Stimulated activated naive CD8-positive, alpha-beta T cell treated with anti-CD3 and anti-CD28 coated beads, Interleukin-15, Interleukin-2, amounts not matched to agents 100 ng/mL and 50 ng/mL, for 24 hours (primary cell): ENCODE data around the gene LSM4.
A peak's percentile ranks its signal among the peaks of the same experiment; 100 is the strongest.

Source experiments
- H3K27ac Mint-ChIP-seq: one replicate; pipeline ENCODE4 v1.8.0; 2021; ENCODE audit warnings: mild to moderate bottlenecking, mixed read lengths
- H3K27me3 Mint-ChIP-seq: one replicate; pipeline ENCODE4 v1.8.0; 2021; ENCODE audit warnings: mixed read lengths
- H3K36me3 Mint-ChIP-seq: one replicate; pipeline ENCODE4 v1.8.0; 2021; ENCODE audit warnings: low read depth, mixed read lengths
- H3K4me1 Mint-ChIP-seq: one replicate; pipeline ENCODE4 v1.8.0; 2021; ENCODE audit warnings: low read depth, mixed read lengths
- H3K4me3 Mint-ChIP-seq: one replicate; pipeline ENCODE4 v1.8.0; 2021; ENCODE audit warnings: mild to moderate bottlenecking, mixed read lengths
- H3K9me3 Mint-ChIP-seq: one replicate; pipeline ENCODE4 v1.8.0; 2021; ENCODE audit warnings: mixed read lengths

The LSM4 gene

DNA sequence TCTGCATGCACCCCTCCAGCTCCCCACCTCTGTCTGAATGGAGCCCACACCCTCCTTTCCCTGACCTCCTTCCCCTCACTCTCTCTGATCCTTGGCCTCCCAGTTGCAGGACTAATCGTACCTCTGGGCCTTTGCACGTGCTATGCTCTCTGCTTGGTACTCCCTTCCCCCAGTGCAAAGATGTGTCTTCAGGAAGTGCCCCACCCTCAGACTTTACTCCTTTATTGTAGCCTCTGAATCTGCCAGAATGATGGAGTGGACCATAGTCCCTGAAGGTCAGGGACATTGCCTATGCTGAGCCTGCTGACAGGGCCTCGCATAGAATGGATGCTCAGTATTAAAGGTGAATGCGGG lies 40.1 kb downstream of the LSM4 start:
- Mint-ChIP-seq H3K9me3 (no peaks in the 10 kb centered on the region), H3K27me3 (no peaks in the 10 kb centered on the region), H3K36me3 (peaks cover 32% of the 10 kb centered on the region), H3K4me3 (peak overlapping the region; percentile 71), H3K4me1 (peaks cover 71% of the 10 kb centered on the region), H3K27ac (peak overlapping the region; percentile 91)

DNA sequence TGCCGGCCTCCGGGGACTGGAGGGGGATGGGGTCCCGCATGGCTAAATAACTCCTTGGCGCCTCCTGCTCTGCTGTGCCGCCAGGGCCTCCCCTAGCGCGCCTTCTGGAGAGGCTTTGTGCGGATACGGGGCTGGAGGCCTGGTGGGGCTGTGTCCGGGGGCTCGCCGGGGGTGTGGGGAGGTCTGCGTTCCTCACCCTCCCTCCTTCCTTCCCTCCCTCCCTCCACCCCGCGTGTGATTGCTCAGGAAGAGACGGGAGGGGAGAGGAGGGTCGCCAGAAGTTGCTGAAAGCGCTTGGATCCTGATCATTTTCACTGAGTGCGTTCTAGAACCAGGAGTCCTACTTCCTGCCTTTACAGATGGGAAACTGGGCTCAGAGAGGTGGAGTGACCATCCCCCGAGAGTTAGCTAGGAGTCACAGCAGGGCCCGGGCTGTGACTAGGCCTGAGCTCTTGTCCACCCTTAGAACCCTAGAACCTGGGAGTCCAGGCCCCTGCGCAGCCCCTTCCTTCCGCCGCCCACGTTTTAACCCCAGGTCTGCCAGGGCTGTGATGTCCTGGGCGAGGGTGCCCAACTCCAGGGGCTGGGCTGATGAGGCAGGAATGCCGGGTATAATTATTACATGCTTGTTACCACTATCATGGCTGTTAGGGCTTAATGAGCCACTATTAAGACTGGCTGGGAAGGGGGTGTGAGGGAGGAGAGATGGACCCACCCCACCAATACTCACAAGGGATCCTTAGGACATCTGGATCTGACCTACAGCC lies 40.7 kb downstream of the LSM4 start:
- Mint-ChIP-seq H3K4me1 (peaks cover 71% of the 10 kb centered on the region), H3K36me3 (peaks cover 36% of the 10 kb centered on the region), H3K4me3 (peak overlapping the region; percentile 71), H3K27me3 (no peaks in the 10 kb centered on the region), H3K27ac (peak overlapping the region; percentile 91), H3K9me3 (no peaks in the 10 kb centered on the region)

DNA sequence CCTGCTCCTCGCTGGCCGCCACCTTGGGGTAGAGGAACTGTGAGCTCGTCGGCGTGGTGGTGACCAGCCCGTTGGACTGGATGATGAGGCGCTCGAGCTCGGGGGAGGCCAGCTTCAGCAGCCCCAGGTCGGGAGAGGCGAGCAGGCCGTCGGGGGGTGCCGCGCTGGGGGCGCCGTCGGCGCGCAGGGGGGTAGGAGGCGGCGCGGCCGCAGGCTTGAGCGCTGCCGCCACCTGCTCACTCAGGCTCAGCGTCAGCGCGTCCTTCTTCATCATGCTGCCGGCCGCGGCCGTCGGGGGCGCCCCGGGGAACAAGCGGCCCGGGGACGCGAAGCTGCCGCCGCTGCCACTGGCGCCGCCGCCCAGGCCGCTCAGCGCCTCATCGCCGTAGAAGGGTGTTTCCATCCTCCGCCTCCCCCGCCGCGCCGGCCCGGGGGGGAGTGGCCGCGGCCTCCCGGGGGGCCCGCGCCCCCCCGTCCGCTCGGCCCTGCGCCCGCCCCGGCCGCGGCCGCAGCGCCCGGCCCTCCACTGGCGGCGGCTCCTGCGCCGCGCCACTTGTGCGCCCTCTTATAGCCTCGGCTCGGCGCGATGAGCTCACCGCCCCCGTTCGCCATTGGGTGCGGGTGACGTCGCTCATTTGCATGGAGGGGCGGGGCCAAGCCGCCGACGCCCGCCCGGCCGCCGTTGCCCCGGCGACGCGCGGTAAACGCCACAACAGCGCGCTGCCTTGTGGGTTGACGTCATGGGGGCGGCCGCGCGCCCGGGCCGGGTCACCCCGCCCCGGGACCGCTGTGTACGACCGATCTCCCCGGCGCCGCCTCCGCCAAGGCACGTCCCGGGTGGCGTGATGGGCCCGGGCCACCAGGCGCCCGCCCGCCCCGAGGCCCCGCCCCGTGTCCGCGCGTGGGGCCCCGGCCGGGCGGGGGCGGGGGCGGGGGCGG lies 41.5 kb downstream of the LSM4 start, which contains the start of gene JUND:
TSS of gene JUND (minus strand) at position 541 of the 939 bp plus-strand sequence. CDS start at position 403, 138 bp downstream.
- Mint-ChIP-seq H3K9me3 (no peaks in the 10 kb centered on the region), H3K27me3 (no peaks in the 10 kb centered on the region), H3K4me3 (peak within 1 kb of the TSS; percentile 94), H3K36me3 (peaks cover 36% of the 10 kb centered on the region), H3K27ac (peak within 1 kb of the TSS; percentile 96), H3K4me1 (peaks cover 68% of the 10 kb centered on the region)

DNA sequence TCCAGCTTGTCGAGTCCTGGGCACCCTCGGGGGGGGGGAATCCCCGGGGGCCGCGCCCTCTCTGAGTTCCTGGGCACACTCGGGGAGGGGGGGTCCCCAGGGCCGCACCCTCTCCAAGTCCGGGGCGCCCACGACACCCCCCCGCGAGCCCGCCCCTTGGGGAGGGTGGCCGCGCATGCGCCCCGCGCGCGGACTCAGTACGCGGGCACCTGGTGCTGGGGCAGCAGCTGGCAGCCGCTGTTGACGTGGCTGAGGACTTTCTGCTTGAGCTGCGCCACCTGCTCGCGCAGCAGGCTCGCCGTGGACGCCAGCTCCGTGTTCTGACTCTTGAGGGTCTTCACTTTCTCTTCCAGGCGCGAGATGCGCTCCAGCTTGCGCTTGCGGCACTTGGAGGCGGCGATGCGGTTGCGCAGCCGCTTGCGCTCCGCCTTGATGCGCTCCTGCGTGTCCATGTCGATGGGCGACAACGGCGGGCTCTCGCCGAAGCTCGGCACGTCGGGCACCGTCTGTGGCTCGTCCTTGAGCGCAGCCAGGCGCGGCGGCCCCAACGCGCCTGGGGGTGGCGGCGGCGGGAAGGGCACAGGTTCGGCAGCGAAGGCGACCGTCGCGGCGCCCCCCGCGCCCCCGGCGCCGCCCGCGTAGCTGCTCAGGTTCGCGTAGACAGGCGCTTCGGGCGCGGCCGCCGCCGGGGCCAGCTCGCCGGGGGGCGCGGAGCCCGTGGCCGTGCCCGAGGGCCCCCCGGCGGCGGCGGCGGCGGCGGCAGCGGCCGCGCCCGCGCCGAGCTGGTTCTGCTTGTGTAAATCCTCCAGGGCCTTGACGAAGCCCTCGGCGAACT lies 42.4 kb downstream of the LSM4 start:
- Mint-ChIP-seq H3K4me1 (peaks cover 66% of the 10 kb centered on the region), H3K4me3 (peak overlapping the region; percentile 95), H3K27ac (peak overlapping the region; percentile 98), H3K27me3 (no peaks in the 10 kb centered on the region), H3K9me3 (no peaks in the 10 kb centered on the region), H3K36me3 (peaks cover 36% of the 10 kb centered on the region)

GRCh38 chr19:18279516-18280246 lies 43.2 kb downstream of the LSM4 start:
- Mint-ChIP-seq H3K4me1 (peaks cover 66% of the 10 kb centered on the region), H3K36me3 (peaks cover 31% of the 10 kb centered on the region), H3K4me3 (peak overlapping the region; percentile 95), H3K9me3 (no peaks in the 10 kb centered on the region), H3K27ac (peak overlapping the region; percentile 98), H3K27me3 (no peaks in the 10 kb centered on the region)

DNA sequence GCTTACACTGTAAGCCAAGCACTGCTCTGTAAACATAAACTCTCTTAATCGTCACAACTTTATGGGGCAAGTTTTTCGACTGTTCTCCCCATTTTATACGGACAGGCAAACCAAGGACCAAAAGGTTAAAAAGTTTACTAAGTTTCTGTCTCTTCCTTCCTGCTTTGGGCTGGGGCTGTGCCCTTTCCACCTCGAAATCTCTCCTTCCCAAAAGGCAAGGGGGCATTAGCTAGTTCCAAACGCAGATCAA lies 43.7 kb downstream of the LSM4 start:
- no peaks in the 10 kb centered on the region for H3K9me3 Mint-ChIP-seq
- H3K36me3 Mint-ChIP-seq: peaks cover 31% of the 10 kb centered on the region
- H3K27ac Mint-ChIP-seq: peak overlapping the region; percentile 98
- no peaks in the 10 kb centered on the region for H3K27me3 Mint-ChIP-seq
- peak overlapping the region; percentile 95 for H3K4me3 Mint-ChIP-seq
- peaks cover 66% of the 10 kb centered on the region for H3K4me1 Mint-ChIP-seq

DNA sequence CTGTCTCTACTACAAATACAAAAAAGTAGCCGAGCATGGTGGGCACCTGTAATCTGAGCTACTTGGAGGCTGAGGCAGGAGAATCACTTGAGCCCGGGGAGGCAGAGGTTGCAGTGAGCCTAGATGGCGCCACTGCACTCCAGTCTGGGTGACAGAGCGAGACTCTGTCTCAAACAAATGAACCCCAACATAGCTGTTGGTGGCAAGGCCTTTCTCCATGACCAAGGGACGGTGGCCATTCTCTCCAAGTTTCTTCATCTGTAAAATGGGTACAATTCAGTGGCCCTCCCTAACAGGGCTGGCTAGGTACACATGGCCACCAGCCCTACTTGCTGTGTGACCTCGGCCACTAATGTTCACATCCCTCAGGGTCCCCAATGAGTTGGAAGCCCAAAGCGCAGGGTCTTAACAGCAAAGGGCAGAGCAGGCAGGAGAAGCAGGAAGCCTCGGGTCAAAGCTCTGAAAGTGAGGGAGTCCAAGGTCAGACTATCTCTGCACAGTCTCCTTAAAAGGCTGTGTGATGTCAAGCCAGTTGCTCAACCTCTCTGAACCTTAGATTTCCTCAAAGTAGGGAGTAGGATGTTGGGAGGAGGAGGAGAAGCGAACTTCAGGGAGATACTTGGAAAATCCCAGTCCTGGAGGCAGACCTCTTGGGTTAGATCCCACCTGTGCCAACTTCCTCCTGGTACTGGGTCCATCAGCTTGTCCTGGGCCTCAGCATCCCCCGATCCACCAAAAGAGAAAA lies 44.2 kb downstream of the LSM4 start:
- peak overlapping the region; percentile 95 for H3K4me3 Mint-ChIP-seq
- no peaks in the 10 kb centered on the region for H3K9me3 Mint-ChIP-seq
- no peaks in the 10 kb centered on the region for H3K27me3 Mint-ChIP-seq
- H3K4me1 Mint-ChIP-seq: peaks cover 63% of the 10 kb centered on the region
- H3K36me3 Mint-ChIP-seq: peaks cover 31% of the 10 kb centered on the region
- peak overlapping the region; percentile 98 for H3K27ac Mint-ChIP-seq

GRCh38 chr19:18274781-18275356 lies 48.0 kb downstream of the LSM4 start:
- Mint-ChIP-seq H3K36me3 (peaks cover 25% of the 10 kb centered on the region), H3K9me3 (no peaks in the 10 kb centered on the region), H3K4me1 (peaks cover 47% of the 10 kb centered on the region), H3K27me3 (no peaks in the 10 kb centered on the region), H3K27ac (peak overlapping the region; percentile 52), H3K4me3 (no peak overlapping the region)

GRCh38 chr19:18274219-18274780 lies 48.6 kb downstream of the LSM4 start, which contains the start of gene IQCN:
Gene IQCN, minus strand, starts transcription at chr19:18274452. Its CDS starts 4,974 bp downstream, at chr19:18269478.
- Mint-ChIP-seq H3K27me3 (no peaks in the 10 kb centered on the region), H3K9me3 (no peaks in the 10 kb centered on the region), H3K4me3 (no peak within 1 kb of the TSS), H3K27ac (peak within 1 kb of the TSS; percentile 52), H3K36me3 (peaks cover 19% of the 10 kb centered on the region), H3K4me1 (peaks cover 45% of the 10 kb centered on the region)

- peaks cover 13% of the 10 kb centered on the region for H3K36me3 Mint-ChIP-seq
- peaks cover 39% of the 10 kb centered on the region for H3K4me1 Mint-ChIP-seq
- no peaks in the 10 kb centered on the region for H3K9me3 Mint-ChIP-seq
- no peak overlapping the region for H3K4me3 Mint-ChIP-seq
- no peaks in the 10 kb centered on the region for H3K27me3 Mint-ChIP-seq
- H3K27ac Mint-ChIP-seq: no peak overlapping the region
Observed at GRCh38 chr19:18273561-18274218, 49.2 kb downstream of the LSM4 start.

GRCh38 chr19:18271433-18271841 lies 51.4 kb downstream of the LSM4 start:
- Mint-ChIP-seq H3K27me3 (no peaks in the 10 kb centered on the region), H3K27ac (no peak overlapping the region), H3K36me3 (no peaks in the 10 kb centered on the region), H3K4me1 (peaks cover 21% of the 10 kb centered on the region), H3K4me3 (no peak overlapping the region), H3K9me3 (no peaks in the 10 kb centered on the region)

DNA sequence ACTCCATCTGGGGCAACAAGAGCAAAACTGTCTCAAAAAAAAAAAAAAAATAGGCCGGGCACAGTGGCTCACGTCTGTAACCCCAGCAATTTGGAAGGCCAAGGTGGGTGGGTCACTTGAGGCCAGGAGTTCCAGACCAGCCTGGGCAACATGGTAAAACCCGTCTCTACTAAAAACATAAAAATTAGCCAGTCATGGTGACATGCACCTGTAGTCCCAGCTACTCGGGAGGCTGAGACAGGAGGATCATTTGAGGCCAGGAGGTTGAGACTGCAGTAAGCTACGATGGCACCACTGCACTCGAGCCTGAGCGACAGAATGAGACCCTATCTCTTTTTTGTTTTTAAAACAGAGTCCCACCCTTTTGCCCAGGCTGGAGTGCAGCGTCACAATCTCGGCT lies 52.5 kb downstream of the LSM4 start:
- H3K27me3 Mint-ChIP-seq: no peaks in the 10 kb centered on the region
- H3K4me1 Mint-ChIP-seq: peaks cover 12% of the 10 kb centered on the region
- no peaks in the 10 kb centered on the region for H3K9me3 Mint-ChIP-seq
- H3K4me3 Mint-ChIP-seq: no peak overlapping the region
- H3K27ac Mint-ChIP-seq: no peak overlapping the region
- H3K36me3 Mint-ChIP-seq: no peaks in the 10 kb centered on the region
